K562 (cell line): ENCODE results near the gene RNF113B.

Experiments used
- TAF1 ChIP-seq: IDR thresholded peaks from 2 replicates; pipeline ENCODE4 v1.6.1; 2011; ENCODE audit warnings: mild to moderate bottlenecking, low read length, moderate library complexity; ENCODE audit not compliant: insufficient read depth, control insufficient read depth, severe bottlenecking; ENCODE audit errors: extremely low read depth
- TF ChIP-seq, protein P1 (sequence below): fragments of 450-650 bp; IDR thresholded peaks from 2 replicates; pipeline ENCODE4 v1.6.1; 2016; ENCODE audit warnings: borderline replicate concordance
- TF ChIP-seq, protein P2 (sequence below): sonication (generic); formaldehyde crosslinking; IDR thresholded peaks from 2 replicates; pipeline ENCODE4 v1.9.0; 2022; ENCODE audit warnings: mild to moderate bottlenecking, missing genetic modification reagents

GRCh38 chr13:98143601-98144026 is 33.5 kb downstream of the RNF113B start:
- TF ChIP-seq, protein P1, sequence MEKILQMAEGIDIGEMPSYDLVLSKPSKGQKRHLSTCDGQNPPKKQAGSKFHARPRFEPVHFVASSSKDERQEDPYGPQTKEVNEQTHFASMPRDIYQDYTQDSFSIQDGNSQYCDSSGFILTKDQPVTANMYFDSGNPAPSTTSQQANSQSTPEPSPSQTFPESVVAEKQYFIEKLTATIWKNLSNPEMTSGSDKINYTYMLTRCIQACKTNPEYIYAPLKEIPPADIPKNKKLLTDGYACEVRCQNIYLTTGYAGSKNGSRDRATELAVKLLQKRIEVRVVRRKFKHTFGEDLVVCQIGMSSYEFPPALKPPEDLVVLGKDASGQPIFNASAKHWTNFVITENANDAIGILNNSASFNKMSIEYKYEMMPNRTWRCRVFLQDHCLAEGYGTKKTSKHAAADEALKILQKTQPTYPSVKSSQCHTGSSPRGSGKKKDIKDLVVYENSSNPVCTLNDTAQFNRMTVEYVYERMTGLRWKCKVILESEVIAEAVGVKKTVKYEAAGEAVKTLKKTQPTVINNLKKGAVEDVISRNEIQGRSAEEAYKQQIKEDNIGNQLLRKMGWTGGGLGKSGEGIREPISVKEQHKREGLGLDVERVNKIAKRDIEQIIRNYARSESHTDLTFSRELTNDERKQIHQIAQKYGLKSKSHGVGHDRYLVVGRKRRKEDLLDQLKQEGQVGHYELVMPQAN, result no peak
- TF ChIP-seq TAF1, result no peak
- TF ChIP-seq, protein P2, sequence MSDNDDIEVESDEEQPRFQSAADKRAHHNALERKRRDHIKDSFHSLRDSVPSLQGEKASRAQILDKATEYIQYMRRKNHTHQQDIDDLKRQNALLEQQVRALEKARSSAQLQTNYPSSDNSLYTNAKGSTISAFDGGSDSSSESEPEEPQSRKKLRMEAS, result no peak
